Body of pancreas (tissue), 4 donors: ENCODE measurements around the gene TPST2. TPM values are rescaled to one million over a fixed set of nuclear protein-coding genes. Genes with fewer than 3 reads are reported as not detected.

ENCODE experiments used
- ATAC-seq: fragments of 150-250 bp; one replicate; pipeline ENCODE4 v1.9.1; 2016
- DNase-seq, 4 donors: peaks; one replicate each; pipeline ENCODE4 v3.0.0-alpha.2; 2019
- H3K27ac ChIP-seq, 4 donors: fragments of 200-600 bp; sonication (generic); 1 replicate in 3 of 4; 2 replicates in 1 of 4; pipeline versions ENCODE4 v1.5.1 to v1.6.1; 2016 to 2019; ENCODE audit warnings: mild to moderate bottlenecking in 1 of 4, mixed read lengths in 1 of 4, moderate library complexity in 1 of 4
- H3K27me3 ChIP-seq, 2 donors: fragments of 200-600 bp; sonication (generic); one replicate each; pipeline ENCODE4 v1.6.0; 2016; ENCODE audit warnings: mild to moderate bottlenecking in 1 of 2
- H3K36me3 ChIP-seq, 2 donors: fragments of 200-600 bp; sonication (generic); replicated peaks in 1 of 2; 2 replicates each; pipeline ENCODE4 v1.5.1; 2016; ENCODE audit warnings: low read depth in 2 of 2; ENCODE audit not compliant: insufficient read depth in 1 of 2
- H3K4me1 ChIP-seq: fragments of 200-600 bp; sonication (generic); one replicate; pipeline ENCODE4 v1.6.0; 2016
- H3K4me3 ChIP-seq, 2 donors: fragments of 200-600 bp; sonication (generic); 1 replicate in 1 of 2; 2 replicates in 1 of 2; pipeline ENCODE4 v1.5.1; 2016 to 2019
- H3K9me3 ChIP-seq, 3 donors: fragments of 200-600 bp; sonication (generic); 1 replicate in 2 of 3; 2 replicates in 1 of 3; pipeline ENCODE4 v1.5.1; 2016
- POLR2A ChIP-seq, 3 donors: fragments of 450-650 bp; IDR thresholded peaks; one replicate each; pipeline ENCODE4 v1.6.1; 2016; ENCODE audit warnings: antibody characterized with exemption in 3 of 3, mild to moderate bottlenecking in 2 of 3
- WGBS, 2 donors: methylation state at CpG; one replicate each; pipeline ENCODE4 v1.1.5; 2017; 5-methylcytosine and 5-hydroxymethylcytosine counted together
- intact Hi-C: fragments of 100-400 bp; cut with DNase I; formaldehyde crosslinking; loops from one replicate; pipeline ENCODE4 v1.15.1; 2023
- microRNA counts, 2 donors: library from miRNA; unstranded; fragments of <30 nt; microRNA quantifications; one replicate each; lab custom pipeline; 2017
- microRNA-seq, 2 donors: library from miRNA; unstranded; fragments of <30 nt; microRNA quantifications; one replicate each; pipeline ENCODE4, GENCODE V29; 2016; ENCODE audit warnings: borderline number of aligned reads in 2 of 2, borderline replicate concordance in 2 of 2
- small RNA-seq: library from RNA; depleted of rRNA; stranded (forward); fragments of <200 nt; gene quantifications from one replicate; pipeline ENCODE3, GENCODE V24; 2016
- total RNA-seq, 2 donors: library from RNA; depleted of rRNA; stranded (reverse); fragments of >200 nt; gene quantifications; one replicate each; pipeline ENCODE4 v1.1.0, GENCODE V29; 2016
- TF ChIP-seq, protein P1 (sequence below), 7 experiments: fragments of 450-650 bp in 4 of 7; fragments of 200-600 bp in 3 of 7; sonication (generic) in 3 of 7; IDR thresholded peaks; one replicate each; pipeline ENCODE4 v1.5.1; 2016 to 2019; ENCODE audit warnings: antibody characterized with exemption in 7 of 7

The TPST2 gene
- total RNA-seq, 2 donors from 2014 or later: 547 to 586 TPM

DNA sequence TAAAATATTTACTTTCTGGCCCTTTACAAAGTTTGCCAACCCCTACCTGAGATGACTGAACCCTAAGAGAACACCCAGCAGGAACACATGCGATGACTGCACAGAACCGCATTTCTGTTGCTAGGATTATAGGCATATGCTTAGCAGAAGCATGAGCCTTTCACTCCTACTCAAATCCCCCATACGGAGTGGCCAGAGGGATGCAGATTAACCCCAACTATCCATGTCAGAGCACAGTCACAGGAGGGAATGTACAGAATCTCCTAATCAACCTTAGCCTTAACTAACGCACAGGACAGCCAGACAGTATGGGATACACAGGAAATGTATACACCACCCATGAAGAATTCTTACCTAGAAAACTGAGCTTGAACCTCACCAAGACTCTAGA lies 112.6 kb downstream of the TPST2 start:
- intact Hi-C loops: no loop called here
- ATAC-seq: no peak
- H3K9me3 ChIP-seq: no peaks in the 10 kb centered on the region
- WGBS, 2 donors: 23 to 72% methylated on average over 4 of the region's 4 CpGs
- H3K27me3 ChIP-seq: no peaks in the 10 kb centered on the region
- peaks cover 4 to 15% of the 10 kb centered on the region in 2 donors for H3K36me3 ChIP-seq
- TF ChIP-seq, protein P1, sequence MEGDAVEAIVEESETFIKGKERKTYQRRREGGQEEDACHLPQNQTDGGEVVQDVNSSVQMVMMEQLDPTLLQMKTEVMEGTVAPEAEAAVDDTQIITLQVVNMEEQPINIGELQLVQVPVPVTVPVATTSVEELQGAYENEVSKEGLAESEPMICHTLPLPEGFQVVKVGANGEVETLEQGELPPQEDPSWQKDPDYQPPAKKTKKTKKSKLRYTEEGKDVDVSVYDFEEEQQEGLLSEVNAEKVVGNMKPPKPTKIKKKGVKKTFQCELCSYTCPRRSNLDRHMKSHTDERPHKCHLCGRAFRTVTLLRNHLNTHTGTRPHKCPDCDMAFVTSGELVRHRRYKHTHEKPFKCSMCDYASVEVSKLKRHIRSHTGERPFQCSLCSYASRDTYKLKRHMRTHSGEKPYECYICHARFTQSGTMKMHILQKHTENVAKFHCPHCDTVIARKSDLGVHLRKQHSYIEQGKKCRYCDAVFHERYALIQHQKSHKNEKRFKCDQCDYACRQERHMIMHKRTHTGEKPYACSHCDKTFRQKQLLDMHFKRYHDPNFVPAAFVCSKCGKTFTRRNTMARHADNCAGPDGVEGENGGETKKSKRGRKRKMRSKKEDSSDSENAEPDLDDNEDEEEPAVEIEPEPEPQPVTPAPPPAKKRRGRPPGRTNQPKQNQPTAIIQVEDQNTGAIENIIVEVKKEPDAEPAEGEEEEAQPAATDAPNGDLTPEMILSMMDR (IDR thresholded peaks at IDR 0.05): no peak
- no peak for TF ChIP-seq POLR2A (IDR thresholded peaks at IDR 0.05)
- no peak overlapping the region for H3K4me3 ChIP-seq
- H3K27ac ChIP-seq: no peak overlapping the region
- no peak for DNase-seq
- peaks cover 39% of the 10 kb centered on the region for H3K4me1 ChIP-seq

DNA sequence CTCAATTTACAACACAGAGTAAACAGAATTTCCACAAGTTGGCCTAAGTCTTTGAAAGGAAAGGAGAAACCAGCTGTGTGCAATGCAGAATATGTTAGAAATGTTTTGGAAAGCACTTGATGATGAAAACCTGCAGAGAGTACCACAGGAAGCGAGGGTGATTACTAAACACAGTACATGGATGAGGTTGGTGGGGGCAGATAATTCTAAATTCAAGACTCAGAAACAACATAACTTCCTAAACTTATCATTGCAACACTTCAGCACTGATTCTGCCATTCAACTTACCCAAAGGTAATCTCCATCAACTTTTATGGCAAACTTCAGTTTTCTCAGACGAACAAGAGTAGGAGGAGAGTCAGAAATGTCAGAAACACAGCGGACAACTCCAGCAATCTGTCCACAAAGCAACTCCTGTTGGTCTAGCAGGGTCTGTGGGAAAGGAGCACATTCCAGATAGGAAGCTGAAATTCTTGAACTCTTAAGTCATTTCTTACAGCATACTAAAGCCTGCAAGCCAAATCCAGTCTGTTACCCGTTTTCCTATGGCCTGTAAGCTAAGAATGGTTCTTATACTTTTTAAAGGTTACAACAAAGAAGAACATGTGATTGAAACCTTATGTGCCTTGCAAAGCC lies 113.1 kb downstream of the TPST2 start:
- no peaks in the 10 kb centered on the region for H3K9me3 ChIP-seq
- H3K4me3 ChIP-seq: no peak overlapping the region
- DNase-seq (no peak), ATAC-seq (no peak)
- H3K4me1 ChIP-seq: peaks cover 34% of the 10 kb centered on the region
- H3K27ac ChIP-seq: no peak overlapping the region
- WGBS, 2 donors: 83 to 92% methylated on average over 4 of the region's 4 CpGs
- TF ChIP-seq, protein P1 (IDR thresholded peaks at IDR 0.05): no peak
- TF ChIP-seq POLR2A (IDR thresholded peaks at IDR 0.05): no peak
- intact Hi-C loops: no loop called here
- H3K36me3 ChIP-seq: peaks cover 5 to 20% of the 10 kb centered on the region in 2 donors
- H3K27me3 ChIP-seq: no peaks in the 10 kb centered on the region

DNA sequence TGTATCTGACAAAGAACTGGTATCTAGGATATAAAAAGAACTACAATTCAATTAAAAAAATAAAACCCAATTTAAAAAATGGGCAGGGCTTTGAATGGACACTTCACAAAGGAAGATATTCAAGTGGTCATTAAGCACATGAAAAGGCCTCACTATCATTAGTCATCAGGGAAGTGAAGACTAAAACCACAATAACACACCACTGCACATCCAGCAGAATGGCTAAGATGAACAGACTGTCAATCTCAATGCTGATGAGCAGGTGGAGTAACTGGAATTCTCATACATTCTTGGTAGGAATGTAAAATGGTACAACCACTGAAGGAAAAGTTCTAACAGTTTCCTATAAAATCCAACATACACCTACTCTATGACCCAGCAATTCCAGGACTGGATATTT lies 115.2 kb downstream of the TPST2 start:
- DNase-seq (no peak), ATAC-seq (no peak)
- intact Hi-C loops: no loop called here
- H3K9me3 ChIP-seq: no peaks in the 10 kb centered on the region
- H3K27me3 ChIP-seq: no peaks in the 10 kb centered on the region
- TF ChIP-seq POLR2A (IDR thresholded peaks at IDR 0.05): no peak
- TF ChIP-seq, protein P1 (IDR thresholded peaks at IDR 0.05): no peak
- peaks cover 12% of the 10 kb centered on the region for H3K4me1 ChIP-seq
- H3K36me3 ChIP-seq: peaks cover 5 to 34% of the 10 kb centered on the region in 2 donors
- H3K27ac ChIP-seq: no peak overlapping the region
- H3K4me3 ChIP-seq: no peak overlapping the region

MicroRNAs within 50 kb of the gene (microRNA counts, 767-probe panel; counts per million panel counts)
- 0 to 736 counts per million in 2 donors for microRNA hsa-miR-548j (lab: Ali Mortazavi, UCI)

Small RNA genes lying within 50 kb of the gene (microRNA-seq; reads per million reads assigned to microRNA genes)
- gene MIR548J: 14.8 to 15.4 reads per million in 2 donors

Small RNA genes lying within 50 kb of the gene (small RNA-seq; reads per million reads assigned to genes)
- not detected for gene MIR548J

Other genes starting within 250 kb of the TPST2 start
- gene ASPHD2, start 160.9 kb downstream of the TPST2 start, total RNA-seq: 1 to 10 TPM in 1 of 2 donors, under 1 TPM in 1; 0.33 to 1.6 TPM
- 10 to 100 TPM; 28.3 to 42.5 TPM for gene HPS4, start 106.3 kb downstream of the TPST2 start, total RNA-seq
- gene SRRD, start 106.3 kb downstream of the TPST2 start, total RNA-seq: 1 to 10 TPM; 5.3 to 7.5 TPM
- gene TFIP11, start 77.7 kb downstream of the TPST2 start, total RNA-seq: 10 to 100 TPM; 26.2 to 32.3 TPM
- gene CRYBB1, start 27.9 kb upstream of the TPST2 start, total RNA-seq: under 1 TPM in 1 of 2 donors, not detected in 1; 0.52 TPM
- not detected for gene CRYBA4, start 31.8 kb upstream of the TPST2 start, total RNA-seq
- gene MIAT, start 67.5 kb upstream of the TPST2 start, total RNA-seq: 1 to 10 TPM; 1.0 to 2.6 TPM